Suprapubic skin (tissue), 3 donors: ENCODE results near the gene ACOX3.

Experiments
- CTCF ChIP-seq, 2 donors: fragments of 200-600 bp in 1 of 2; fragments of 450-650 bp in 1 of 2; sonication (generic) in 1 of 2; IDR thresholded peaks; one replicate each; pipeline ENCODE4 v1.5.1; 2016 to 2019; ENCODE audit warnings: antibody characterized with exemption in 2 of 2, mild to moderate bottlenecking in 1 of 2, moderate library complexity in 1 of 2
- EP300 ChIP-seq: sonication (generic); formaldehyde crosslinking; IDR thresholded peaks from one replicate; pipeline ENCODE4 v1.6.1; 2017; ENCODE audit warnings: antibody characterized with exemption

- TF ChIP-seq EP300 = no peak
- TF ChIP-seq CTCF (IDR thresholded peaks at IDR 0.05) = no peak
Observed at GRCh38 chr4:8434251-8435073, 6.1 kb downstream of the ACOX3 start.
